NT2/D1 (cell line): ENCODE results near the gene GPRC5C.

Experiments
- DNase-seq: peaks from one replicate; pipeline ENCODE4 v3.0.0-alpha.2; 2011; ENCODE audit warnings: low read depth, low spot score
- H3K27me3 ChIP-seq: 2 replicates; pipeline ENCODE4 v1.6.0; 2011; ENCODE audit warnings: mild to moderate bottlenecking; ENCODE audit not compliant: insufficient read length, insufficient read depth
- H3K36me3 ChIP-seq: 2 replicates; pipeline ENCODE4 v1.6.1; 2011; ENCODE audit warnings: mild to moderate bottlenecking, low read length, mixed read lengths; ENCODE audit not compliant: insufficient read depth, insufficient read length
- H3K4me1 ChIP-seq: 2 replicates; pipeline ENCODE4 v1.5.1; 2011; ENCODE audit not compliant: insufficient read depth, insufficient read length
- H3K4me3 ChIP-seq: 2 replicates; pipeline ENCODE4 v1.5.1; 2011; ENCODE audit warnings: low read depth; ENCODE audit not compliant: insufficient read length
- H3K9ac ChIP-seq: 2 replicates; pipeline ENCODE4 v1.6.0; 2011; ENCODE audit warnings: low read depth; ENCODE audit not compliant: insufficient read length
- H3K9me3 ChIP-seq: 2 replicates; pipeline ENCODE4 v1.5.1; 2011; ENCODE audit warnings: mild to moderate bottlenecking, low read length; ENCODE audit not compliant: insufficient read depth
- SUZ12 ChIP-seq: IDR thresholded peaks from 2 replicates; pipeline ENCODE4 v1.6.1; 2011; ENCODE audit not compliant: insufficient read length, insufficient read depth; ENCODE audit errors: extremely low read depth
- YY1 ChIP-seq: IDR thresholded peaks from 2 replicates; pipeline ENCODE4 v1.6.1; 2011; ENCODE audit not compliant: insufficient read length, insufficient read depth
- ZNF274 ChIP-seq: IDR thresholded peaks from 2 replicates; pipeline ENCODE4 v1.6.1; 2011; ENCODE audit warnings: mild to moderate bottlenecking, low read depth, low read length

GPRC5C gene

DNA sequence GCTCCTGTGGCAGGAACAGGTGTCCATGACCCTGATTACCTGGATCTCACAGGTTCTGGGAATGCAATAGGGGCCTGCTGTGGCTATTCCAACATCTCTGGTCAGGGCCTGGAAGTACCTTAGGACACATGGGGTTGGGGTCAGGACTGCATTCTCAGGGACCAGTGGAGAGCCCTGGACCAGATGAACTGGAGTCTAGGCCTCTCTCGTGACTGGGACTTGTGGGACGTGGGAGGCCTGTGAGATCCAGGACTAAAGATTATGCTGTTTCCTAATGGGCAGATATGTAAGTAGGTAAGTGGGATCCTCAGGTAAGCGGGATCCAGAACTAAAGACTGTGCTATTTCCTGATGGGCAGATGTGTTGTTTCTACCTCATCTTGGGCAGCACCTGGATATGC is 18.3 kb downstream of the GPRC5C start:
- peaks cover 26% of the 10 kb centered on the region for H3K27me3 ChIP-seq
- no peak for DNase-seq
- H3K4me1 ChIP-seq = peaks cover 24% of the 10 kb centered on the region
- no peak overlapping the region for H3K4me3 ChIP-seq
- peaks cover 27% of the 10 kb centered on the region for H3K36me3 ChIP-seq
- no peaks in the 10 kb centered on the region for H3K9me3 ChIP-seq
- H3K9ac ChIP-seq = no peak overlapping the region
- no peak for TF ChIP-seq YY1
- no peak for TF ChIP-seq ZNF274
- no peak for TF ChIP-seq SUZ12

GRCh38 chr17:74450925-74451403 is 19.1 kb downstream of the GPRC5C start:
- H3K4me3 ChIP-seq = no peak overlapping the region
- peaks cover 19% of the 10 kb centered on the region for H3K4me1 ChIP-seq
- peaks cover 27% of the 10 kb centered on the region for H3K27me3 ChIP-seq
- DNase-seq = no peak
- H3K36me3 ChIP-seq = peaks cover 22% of the 10 kb centered on the region
- H3K9ac ChIP-seq = no peak overlapping the region
- TF ChIP-seq ZNF274 (no peak), SUZ12 (no peak), YY1 (no peak)
- H3K9me3 ChIP-seq = no peaks in the 10 kb centered on the region

DNA sequence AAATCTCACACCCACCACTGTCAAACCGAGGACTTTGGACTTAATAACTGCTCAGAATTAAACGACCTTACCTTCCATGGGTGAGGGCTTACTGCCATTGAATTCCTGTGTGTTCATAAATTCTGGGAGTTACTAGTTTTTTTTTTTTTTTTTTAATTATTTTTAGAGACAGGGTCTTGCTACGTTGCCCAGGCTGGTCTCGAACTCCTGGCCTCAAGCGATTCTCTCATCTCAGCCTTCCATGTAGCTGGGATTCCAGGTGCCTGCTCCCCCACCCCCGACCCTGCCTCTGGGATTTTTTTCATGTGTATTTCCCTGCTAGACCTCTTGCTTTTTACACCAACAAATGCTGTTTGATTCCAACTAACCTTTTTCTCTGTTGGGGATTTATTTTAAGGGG is 19.7 kb downstream of the GPRC5C start:
- no peak for TF ChIP-seq ZNF274
- no peak for TF ChIP-seq SUZ12
- TF ChIP-seq YY1 = no peak
- no peak overlapping the region for H3K9ac ChIP-seq
- H3K9me3 ChIP-seq = no peaks in the 10 kb centered on the region
- H3K36me3 ChIP-seq = peaks cover 20% of the 10 kb centered on the region
- peaks cover 31% of the 10 kb centered on the region for H3K27me3 ChIP-seq
- no peak overlapping the region for H3K4me3 ChIP-seq
- peaks cover 19% of the 10 kb centered on the region for H3K4me1 ChIP-seq
- no peak for DNase-seq

DNA sequence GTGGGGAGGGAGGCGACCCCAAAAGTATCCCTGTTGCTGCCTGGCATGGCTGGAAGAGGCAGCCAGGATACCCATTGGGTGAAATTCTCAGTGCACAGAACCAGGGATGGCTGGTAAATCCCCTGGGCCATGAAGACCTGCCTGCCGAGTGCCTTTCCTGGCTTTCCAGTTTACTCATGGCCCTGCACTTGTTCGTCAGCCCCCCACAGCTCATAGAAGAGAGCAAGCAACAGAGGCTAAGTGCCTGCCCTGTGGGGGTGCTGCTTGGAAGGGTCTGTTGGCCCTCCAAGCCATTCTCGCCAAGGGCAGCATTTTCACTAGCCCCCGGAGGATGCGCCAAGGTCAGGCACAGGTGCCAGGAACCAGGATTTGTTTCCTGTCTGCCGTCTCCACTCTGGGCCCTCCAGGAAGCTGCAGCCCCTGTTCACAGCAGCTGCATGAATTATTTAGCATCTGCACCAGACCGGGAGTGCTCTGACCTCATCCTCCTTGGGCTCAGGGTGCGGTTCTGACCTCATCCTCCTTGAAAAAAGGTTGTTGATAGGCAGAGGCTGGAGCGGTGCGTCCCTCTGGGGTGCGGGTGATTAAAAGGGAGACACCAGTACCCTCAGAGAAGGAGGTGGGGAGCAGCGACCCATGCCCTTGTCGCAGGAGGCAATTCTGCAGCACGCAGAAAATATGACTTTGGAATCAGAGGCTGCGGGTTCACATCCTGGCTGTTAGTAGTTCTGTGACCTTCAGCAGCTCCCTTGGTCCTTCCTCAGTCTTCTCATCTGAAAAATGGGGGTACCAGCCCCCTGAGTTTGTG is 20.3 kb downstream of the GPRC5C start:
- no peak for DNase-seq
- no peak for TF ChIP-seq YY1
- TF ChIP-seq SUZ12 = no peak
- no peak for TF ChIP-seq ZNF274
- H3K4me3 ChIP-seq = no peak overlapping the region
- peaks cover 31% of the 10 kb centered on the region for H3K27me3 ChIP-seq
- H3K9ac ChIP-seq = peak overlapping the region; percentile 24
- H3K9me3 ChIP-seq = no peaks in the 10 kb centered on the region
- H3K36me3 ChIP-seq = peaks cover 14% of the 10 kb centered on the region
- H3K4me1 ChIP-seq = peaks cover 22% of the 10 kb centered on the region

DNA sequence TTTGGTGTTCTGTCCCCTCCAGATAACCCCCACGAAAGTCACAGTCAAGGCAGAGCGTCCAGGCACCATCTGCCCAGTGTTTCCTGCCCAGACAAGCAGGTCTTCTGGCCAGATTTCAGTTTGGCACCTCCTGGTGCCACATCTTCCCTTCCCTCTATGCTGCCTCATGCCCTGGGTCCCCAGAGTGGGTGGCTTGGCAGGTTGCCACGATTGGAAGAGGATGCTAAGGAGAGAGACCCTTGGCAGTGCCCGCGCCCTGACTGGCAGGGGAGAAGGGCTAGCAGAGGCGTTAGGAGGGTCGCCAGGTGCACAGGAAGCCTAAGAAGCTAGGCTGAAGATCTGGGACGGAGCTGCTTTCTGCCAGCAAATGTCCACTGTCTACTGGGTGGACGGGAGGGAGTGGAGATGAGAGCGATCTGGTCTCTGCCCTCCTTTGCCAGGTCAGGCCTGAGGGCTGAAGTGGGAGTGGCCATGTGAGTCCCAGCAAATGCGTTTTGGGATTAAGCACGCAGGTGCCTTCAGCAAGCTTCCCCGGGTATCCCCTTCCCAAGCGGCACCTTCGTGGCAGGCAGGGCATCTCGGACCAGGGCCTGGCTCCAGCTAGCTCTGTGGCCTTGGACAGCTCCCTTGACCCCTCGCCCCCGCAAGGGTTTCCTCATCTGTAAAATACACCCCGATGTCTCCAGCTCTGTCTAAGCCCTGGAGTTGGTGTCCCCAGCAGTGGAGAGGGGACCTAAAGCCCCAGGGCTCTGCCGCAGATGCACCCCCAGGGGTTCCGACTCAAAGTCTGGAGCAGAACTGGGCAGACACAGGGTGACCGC is 21.2 kb downstream of the GPRC5C start:
- Histone ChIP-seq H3K9ac (peak overlapping the region; percentile 79), H3K36me3 (peaks cover 8% of the 10 kb centered on the region), H3K9me3 (no peaks in the 10 kb centered on the region), H3K4me3 (peak overlapping the region; percentile 49), H3K27me3 (peaks cover 34% of the 10 kb centered on the region), H3K4me1 (peaks cover 24% of the 10 kb centered on the region)
- no peak for DNase-seq
- TF ChIP-seq YY1 = no peak

DNA sequence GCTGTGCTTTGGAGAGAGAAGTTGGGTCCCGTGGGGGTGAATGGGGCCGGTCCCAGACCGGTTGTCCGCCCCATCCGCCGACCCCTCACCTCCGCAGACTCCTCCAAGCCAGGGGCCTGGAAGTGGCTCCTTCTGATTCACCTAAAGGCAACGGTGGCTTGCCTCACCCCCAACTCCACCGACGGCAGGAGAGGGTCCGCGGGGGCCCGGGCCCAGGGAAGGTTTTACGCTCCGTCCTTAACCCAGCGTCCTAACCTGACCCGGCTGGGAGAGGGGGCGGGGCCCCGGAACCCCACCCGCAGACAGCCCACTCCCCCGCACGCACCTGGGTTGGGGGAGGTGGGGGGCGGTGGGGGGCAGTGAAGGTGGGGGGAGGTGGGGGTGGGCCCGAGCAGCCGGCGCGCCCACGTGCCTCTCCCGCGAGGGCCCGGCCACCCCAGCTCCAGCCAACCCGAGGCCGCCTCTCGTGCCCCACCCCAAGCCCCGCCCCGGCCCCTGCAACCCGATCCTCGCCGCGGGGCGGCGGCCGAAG is 21.8 kb downstream of the GPRC5C start:
- DNase-seq = no peak
- Histone ChIP-seq H3K4me3 (peak overlapping the region; percentile 49), H3K4me1 (peaks cover 24% of the 10 kb centered on the region), H3K36me3 (peaks cover 8% of the 10 kb centered on the region), H3K9ac (peak overlapping the region; percentile 79), H3K27me3 (peaks cover 39% of the 10 kb centered on the region), H3K9me3 (no peaks in the 10 kb centered on the region)
- TF ChIP-seq YY1 = no peak
- no peak for TF ChIP-seq ZNF274
- no peak for TF ChIP-seq SUZ12
